Activated CD4-positive, alpha-beta T cell treated with anti-CD3 and anti-CD28 coated beads, Interleukin-2, amount 50 U/mL, for 48 hours (primary cell): Measurements from ENCODE around the gene CPO.
A peak's percentile ranks its signal among the peaks of the same experiment; 100 is the strongest.

Experiments used
- DNase-seq, 2 experiments: peaks; one replicate each; pipeline ENCODE4 v3.0.0-alpha.2; 2020

Gene CPO

GRCh38 chr2:206978746-206979145 lies 39.4 kb downstream of the CPO start:
- no peak for DNase-seq

GRCh38 chr2:206979365-206979764 lies 40.0 kb downstream of the CPO start:
- no peak for DNase-seq

- no peak for DNase-seq
These were observed 40.6 kb downstream of the CPO start for GRCh38 chr2:206979922-206980321.

- no peak for DNase-seq
These were observed 41.1 kb downstream of the CPO start for GRCh38 chr2:206980413-206980812.

- DNase-seq = no peak
These were observed 41.9 kb downstream of the CPO start for GRCh38 chr2:206981086-206981674.

GRCh38 chr2:206981739-206982340 lies 42.5 kb downstream of the CPO start:
- DNase-seq = peak; percentile 44 to 66

- no peak for DNase-seq
These were observed 43.1 kb downstream of the CPO start for GRCh38 chr2:206982360-206982955.

- no peak for DNase-seq
These were observed 44.0 kb downstream of the CPO start for GRCh38 chr2:206983161-206983859.

GRCh38 chr2:206984206-206984605 lies 44.9 kb downstream of the CPO start:
- DNase-seq = no peak

- no peak for DNase-seq
These were observed 47.6 kb downstream of the CPO start for GRCh38 chr2:206986943-206987342.

GRCh38 chr2:206987810-206988209 lies 48.5 kb downstream of the CPO start:
- no peak for DNase-seq

GRCh38 chr2:206988884-206989283 lies 49.6 kb downstream of the CPO start:
- DNase-seq = no peak

- DNase-seq = peak; percentile 8 to 12
These were observed 50.0 kb downstream of the CPO start for GRCh38 chr2:206989311-206989710.

- no peak for DNase-seq
These were observed 51.0 kb downstream of the CPO start for GRCh38 chr2:206990360-206990759.

GRCh38 chr2:206991070-206991469 lies 51.8 kb downstream of the CPO start:
- DNase-seq = no peak

GRCh38 chr2:206993396-206993911 lies 54.1 kb downstream of the CPO start:
- no peak for DNase-seq

GRCh38 chr2:206993964-206994363 lies 54.6 kb downstream of the CPO start:
- DNase-seq = no peak

- DNase-seq = no peak
These were observed 57.3 kb downstream of the CPO start for GRCh38 chr2:206996556-206997065.

GRCh38 chr2:207008105-207008990 lies 69.0 kb downstream of the CPO start:
- DNase-seq = no peak

- no peak for DNase-seq
These were observed 73.1 kb downstream of the CPO start for GRCh38 chr2:207012461-207012860.

- no peak for DNase-seq
These were observed 75.1 kb downstream of the CPO start for GRCh38 chr2:207014424-207014823.

GRCh38 chr2:207015901-207016300 lies 76.6 kb downstream of the CPO start:
- DNase-seq = no peak
